NCI-H2081 treated with DMSO at 0.1 percent for 48 hours (cell line): ENCODE data around the gene MEIS3.
A peak's percentile ranks its signal among the peaks of the same experiment; 100 is the strongest.

Source experiments
- DNase-seq: peaks from one replicate; lab custom pipeline; 2025; lab: John Stamatoyannopoulos, UW

Gene MEIS3

GRCh38 chr19:47435883-47436417, 16.6 kb upstream of the MEIS3 start:
- DNase-seq: no peak

- DNase-seq: no peak
These were observed 15.9 kb upstream of the MEIS3 start for GRCh38 chr19:47435196-47435595.

- DNase-seq: no peak
These were observed 14.8 kb upstream of the MEIS3 start for GRCh38 chr19:47434088-47434487.

- DNase-seq: no peak
These were observed 13.8 kb upstream of the MEIS3 start for GRCh38 chr19:47433121-47433520.

- DNase-seq: no peak
These were observed 13.2 kb upstream of the MEIS3 start for GRCh38 chr19:47432499-47432898.

- DNase-seq: no peak
These were observed 12.8 kb upstream of the MEIS3 start for GRCh38 chr19:47432091-47432490.

- DNase-seq: no peak
These were observed 10.9 kb upstream of the MEIS3 start for GRCh38 chr19:47430041-47430802.

GRCh38 chr19:47429140-47429793, 9.9 kb upstream of the MEIS3 start:
- no peak for DNase-seq

- peak; percentile 64 for DNase-seq
These were observed 9.0 kb upstream of the MEIS3 start for GRCh38 chr19:47428177-47428894.

GRCh38 chr19:47427241-47428176, 8.2 kb upstream of the MEIS3 start:
- DNase-seq: no peak

GRCh38 chr19:47423203-47423882, 4.0 kb upstream of the MEIS3 start:
- no peak for DNase-seq

GRCh38 chr19:47422417-47423163, 3.3 kb upstream of the MEIS3 start:
- DNase-seq: no peak

GRCh38 chr19:47421844-47422395, 2.6 kb upstream of the MEIS3 start:
- DNase-seq: no peak

- DNase-seq: no peak
These were observed 2.0 kb upstream of the MEIS3 start for GRCh38 chr19:47421244-47421786.

- no peak for DNase-seq
These were observed 462 bp upstream of the MEIS3 start for GRCh38 chr19:47419789-47420188.

- no peak for DNase-seq
These were observed 666 bp downstream of the MEIS3 start for GRCh38 chr19:47418692-47419029.

- DNase-seq: no peak
These were observed 1.3 kb downstream of the MEIS3 start for GRCh38 chr19:47417746-47418691.

GRCh38 chr19:47417107-47417745, 2.1 kb downstream of the MEIS3 start:
- no peak for DNase-seq
